Activated T-helper 1 cell treated with anti-CD3 and anti-CD28 coated beads, Interleukin-2, amount 50 U/mL, for 16 hours (primary cell): Measurements from ENCODE around the gene IL3RA.
"Not testable (repeated sequence)": the region's sequence is repeated elsewhere in the genome, so short reads cannot be mapped to it uniquely, and the experiment has no call there.

Experiments used
- DNase-seq, 2 donors: peaks; one replicate each; pipeline ENCODE4 v3.0.0-alpha.2; 2020; ENCODE audit warnings: low read depth in 1 of 2, low spot score in 1 of 2

The IL3RA gene

GRCh38 chrX:1422135-1422465 is 85.5 kb downstream of the IL3RA start:
- no peak for DNase-seq

DNA sequence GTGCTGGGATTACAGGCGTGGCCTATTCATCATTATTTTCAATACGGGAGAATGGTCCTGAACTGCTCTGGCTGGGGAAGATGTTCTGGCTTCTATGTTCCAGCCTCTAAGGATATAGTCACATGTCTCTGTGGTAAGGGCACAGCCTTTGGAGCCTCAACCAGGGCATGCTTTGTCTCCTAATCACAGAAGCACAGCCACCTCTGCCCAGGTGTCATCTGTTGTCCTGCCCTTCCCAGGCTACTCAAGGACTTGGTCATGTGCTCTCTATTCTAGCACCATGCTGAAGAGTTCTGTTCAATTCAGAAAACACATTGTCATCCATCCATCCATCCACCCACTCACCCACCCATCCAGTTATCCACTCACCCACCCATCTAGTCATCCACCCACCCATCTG is 86.6 kb downstream of the IL3RA start:
- DNase-seq = no peak

DNA sequence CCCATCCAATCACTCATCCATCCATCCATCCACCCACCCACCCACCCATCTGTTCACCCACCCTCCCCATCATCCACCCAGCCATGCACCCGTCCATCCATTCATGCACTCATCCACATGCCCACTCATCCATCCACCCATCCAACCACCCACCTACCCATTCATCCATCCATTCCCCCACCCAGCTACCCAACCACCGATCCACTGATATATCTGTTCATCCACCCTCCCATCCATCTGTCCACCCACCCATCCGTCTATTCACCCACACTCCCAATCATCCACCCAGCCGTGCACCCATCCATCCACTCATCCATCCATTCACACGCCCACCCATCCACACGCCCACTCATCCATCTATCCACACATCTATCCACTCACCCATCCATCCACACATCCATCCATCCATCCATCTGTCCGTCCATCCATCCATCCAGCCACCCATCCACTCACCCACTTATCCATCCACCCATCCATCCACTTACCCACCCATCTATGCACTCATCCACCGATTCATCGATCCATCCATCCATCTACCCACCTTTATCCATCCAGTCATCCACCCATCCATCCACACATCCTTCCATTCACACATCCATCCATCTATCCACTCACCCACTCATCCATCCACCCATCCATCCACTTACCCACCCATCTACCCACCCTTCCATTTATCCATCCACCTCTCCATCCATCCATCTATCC is 87.7 kb downstream of the IL3RA start:
- DNase-seq = no peak

DNA sequence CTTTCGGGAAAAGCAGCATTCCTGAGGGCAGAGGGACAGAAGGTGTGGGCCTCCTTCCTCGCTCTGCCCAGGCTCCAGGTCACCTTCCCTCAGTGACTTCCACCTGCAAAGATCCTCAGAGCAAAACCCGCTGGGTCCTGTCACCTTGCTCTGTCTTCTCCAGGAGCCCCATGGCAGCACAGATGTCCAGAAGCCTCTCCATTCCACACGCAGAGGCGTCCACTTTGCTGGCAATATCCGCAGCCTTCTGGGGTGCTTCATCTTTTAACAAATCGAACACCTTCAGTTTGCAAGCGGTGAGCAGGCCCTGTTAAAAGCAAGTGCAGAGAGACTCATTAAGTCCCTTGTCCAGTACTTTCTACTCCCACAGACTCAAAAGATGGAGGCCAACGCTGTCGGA is 88.8 kb downstream of the IL3RA start:
- no peak for DNase-seq

DNA sequence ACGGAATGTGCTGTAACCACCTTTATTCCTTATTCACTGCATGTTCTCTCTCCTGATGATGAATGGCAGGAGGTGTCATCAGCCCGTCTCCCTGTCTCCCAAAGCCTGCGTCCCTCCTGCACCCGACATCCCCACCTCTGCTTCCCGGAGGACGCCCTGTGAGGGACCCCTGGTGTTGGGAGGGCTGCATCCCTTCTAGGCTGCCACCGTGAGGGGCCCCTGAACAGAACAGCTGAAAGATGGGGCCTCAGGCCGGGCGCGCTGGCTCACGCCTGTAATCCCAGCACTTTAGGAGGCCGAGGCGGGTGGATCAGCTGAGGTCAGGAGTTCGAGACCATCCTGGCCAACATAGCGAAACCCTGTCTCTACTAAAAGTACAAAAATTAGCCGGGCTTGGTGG is 89.7 kb downstream of the IL3RA start:
- DNase-seq = not testable (repeated sequence)

- DNase-seq = no peak
Observed at GRCh38 chrX:1427756-1428155, 91.2 kb downstream of the IL3RA start.

DNA sequence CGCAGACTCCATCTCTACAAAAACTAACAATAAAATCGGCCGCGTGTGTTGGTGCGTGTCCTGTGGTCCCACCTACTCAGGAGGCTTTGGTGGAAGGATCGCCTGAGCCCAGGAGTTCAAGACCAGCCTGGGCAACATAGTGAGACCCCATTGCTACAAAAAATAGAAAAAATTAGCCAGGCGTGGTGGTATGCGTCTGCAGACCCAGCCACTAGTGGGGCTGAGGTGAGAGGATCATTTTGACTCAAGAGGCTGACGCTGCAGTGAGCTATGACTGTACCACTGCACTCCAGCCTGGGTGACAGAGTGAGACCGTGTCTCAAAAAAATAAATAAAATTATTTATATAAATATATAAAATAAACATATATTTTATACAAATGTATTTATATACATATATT is 93.9 kb downstream of the IL3RA start:
- DNase-seq = no peak
